Natural killer cell (primary cell): Measurements from ENCODE around the gene AGL. TPM values are rescaled to one million over a fixed set of nuclear protein-coding genes. Genes with fewer than 3 reads are reported as not detected.

Experiments used
- ATAC-seq, 3 donors: fragments of 150-1000 bp in 2 of 3; fragments of 200-7000 bp in 1 of 3; cut with Tn5 transposase; 1 replicate in 1 of 3; 2 replicates in 2 of 3; pipeline ENCODE4 v1.10.0; 2021; ENCODE audit warnings: mild to moderate bottlenecking in 2 of 3, moderate library complexity in 2 of 3
- DNase-seq, 2 donors: peaks; one replicate each; pipeline versions ENCODE4 v3.0.0 to v3.0.0-alpha.2; 2013 to 2021; ENCODE audit warnings: mixed read lengths in 1 of 2
- H3K27ac ChIP-seq: one replicate; pipeline ENCODE4 v1.5.1; 2013; ENCODE audit warnings: mild to moderate bottlenecking, low read length
- H3K27me3 ChIP-seq: one replicate; pipeline ENCODE4 v1.6.1; 2013; ENCODE audit warnings: low read length; ENCODE audit not compliant: control insufficient read depth, insufficient read depth
- H3K36me3 ChIP-seq: one replicate; pipeline ENCODE4 v1.6.1; 2013; ENCODE audit warnings: low read length; ENCODE audit not compliant: control insufficient read depth, insufficient read depth
- H3K4me1 ChIP-seq: one replicate; pipeline ENCODE4 v1.6.1; 2013; ENCODE audit warnings: low read length; ENCODE audit not compliant: control insufficient read depth, insufficient read depth
- H3K4me3 ChIP-seq: one replicate; pipeline ENCODE4 v1.5.1; 2013; ENCODE audit warnings: low read length
- H3K9me3 ChIP-seq: one replicate; pipeline ENCODE4 v1.6.1; 2013; ENCODE audit warnings: low read length; ENCODE audit not compliant: control insufficient read depth, insufficient read depth
- H3K27ac Mint-ChIP-seq, 2 donors: one replicate each; pipeline ENCODE4 v1.8.0; 2022; ENCODE audit warnings: mild to moderate bottlenecking in 2 of 2, mixed read lengths in 2 of 2, moderate library complexity in 1 of 2
- H3K27me3 Mint-ChIP-seq, 2 donors: one replicate each; pipeline ENCODE4 v1.8.0; 2022; ENCODE audit warnings: low read depth in 2 of 2, mixed read lengths in 2 of 2
- H3K36me3 Mint-ChIP-seq: one replicate; pipeline ENCODE4 v1.8.0; 2022; ENCODE audit warnings: mixed read lengths
- H3K4me1 Mint-ChIP-seq, 2 donors: one replicate each; pipeline ENCODE4 v1.8.0; 2022; ENCODE audit warnings: mixed read lengths in 2 of 2
- H3K4me3 Mint-ChIP-seq: one replicate; pipeline ENCODE4 v1.8.0; 2022; ENCODE audit warnings: mild to moderate bottlenecking, moderate library complexity, mixed read lengths
- H3K9me3 Mint-ChIP-seq, 2 donors: one replicate each; pipeline ENCODE4 v1.8.0; 2022; ENCODE audit warnings: mixed read lengths in 2 of 2
- WGBS: methylation state at CpG from one replicate; pipeline ENCODE4 v1.1.7; 2013; ENCODE audit warnings: missing lambda C conversion rate; ENCODE audit not compliant: insufficient coverage; 5-methylcytosine and 5-hydroxymethylcytosine counted together
- intact Hi-C: fragments of 100-400 bp; cut with micrococcal nuclease; formaldehyde crosslinking; loops from one replicate; pipeline ENCODE4 v1.14.2; 2022
- total RNA-seq, 4 donors: library from RNA; stranded (reverse); fragments of 120-200 nt in 1 of 4; gene quantifications; one replicate each; pipeline versions ENCODE4 v1.2.3 to v1.2.4, GENCODE V29; 2013 to 2022
- TF ChIP-seq, protein P1 (sequence below): fragments of 200-600 bp; IDR thresholded peaks from one replicate; pipeline ENCODE4 v1.8.0; 2022; ENCODE audit warnings: antibody characterized with exemption

The AGL gene
- total RNA-seq, 3 donors from 2014 or later (not counting 1 experiment from before 2014, with no cell fraction given) = 13.5 to 19.4 (median 15.3) TPM

DNA sequence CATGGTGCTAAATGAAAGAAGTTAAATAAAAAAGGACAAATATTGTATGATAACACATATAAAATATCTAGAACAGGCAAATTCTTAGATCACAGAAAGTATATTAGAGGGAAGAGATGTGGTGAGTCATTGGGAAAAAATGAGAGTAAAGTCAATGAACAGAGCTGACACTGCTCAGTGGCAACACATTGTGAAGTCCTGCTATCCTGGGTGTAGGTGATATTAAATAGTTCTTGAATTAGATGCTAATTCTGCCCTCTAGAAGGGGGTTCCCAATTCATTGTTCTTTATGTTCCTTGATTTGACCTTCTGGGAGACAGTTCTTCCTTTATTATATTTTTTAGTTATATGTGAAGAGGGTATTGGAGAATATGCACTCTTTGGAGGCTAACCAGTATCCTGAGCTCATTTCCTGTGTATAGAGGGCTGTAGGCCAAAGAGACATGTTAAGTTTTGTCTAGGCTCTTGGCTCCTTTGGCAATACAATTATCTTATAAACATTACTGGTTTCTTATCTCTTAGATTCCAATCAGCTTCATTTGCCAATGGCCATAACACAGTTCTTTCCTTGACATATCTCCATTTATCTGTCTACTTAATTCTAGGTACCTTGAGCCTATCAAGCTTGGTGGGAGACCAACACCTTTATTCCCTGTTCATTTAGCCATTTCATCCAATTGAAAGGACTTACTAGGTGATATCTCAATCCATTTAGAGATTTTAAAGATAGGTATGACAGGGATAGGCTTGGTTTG is 113.1 kb downstream of the AGL start:
- Mint-ChIP-seq H3K27me3 (no peaks in the 10 kb centered on the region), H3K9me3 (no peaks in the 10 kb centered on the region), H3K27ac (no peak overlapping the region), H3K36me3 (no peaks in the 10 kb centered on the region), H3K4me1 (peaks cover 0 to 2% of the 10 kb centered on the region in 2 donors), H3K4me3 (no peak overlapping the region)
- no peaks in the 10 kb centered on the region for H3K36me3 ChIP-seq
- H3K27me3 ChIP-seq = no peaks in the 10 kb centered on the region
- no peaks in the 10 kb centered on the region for H3K4me1 ChIP-seq
- no peak overlapping the region for H3K4me3 ChIP-seq
- TF ChIP-seq, protein P1, sequence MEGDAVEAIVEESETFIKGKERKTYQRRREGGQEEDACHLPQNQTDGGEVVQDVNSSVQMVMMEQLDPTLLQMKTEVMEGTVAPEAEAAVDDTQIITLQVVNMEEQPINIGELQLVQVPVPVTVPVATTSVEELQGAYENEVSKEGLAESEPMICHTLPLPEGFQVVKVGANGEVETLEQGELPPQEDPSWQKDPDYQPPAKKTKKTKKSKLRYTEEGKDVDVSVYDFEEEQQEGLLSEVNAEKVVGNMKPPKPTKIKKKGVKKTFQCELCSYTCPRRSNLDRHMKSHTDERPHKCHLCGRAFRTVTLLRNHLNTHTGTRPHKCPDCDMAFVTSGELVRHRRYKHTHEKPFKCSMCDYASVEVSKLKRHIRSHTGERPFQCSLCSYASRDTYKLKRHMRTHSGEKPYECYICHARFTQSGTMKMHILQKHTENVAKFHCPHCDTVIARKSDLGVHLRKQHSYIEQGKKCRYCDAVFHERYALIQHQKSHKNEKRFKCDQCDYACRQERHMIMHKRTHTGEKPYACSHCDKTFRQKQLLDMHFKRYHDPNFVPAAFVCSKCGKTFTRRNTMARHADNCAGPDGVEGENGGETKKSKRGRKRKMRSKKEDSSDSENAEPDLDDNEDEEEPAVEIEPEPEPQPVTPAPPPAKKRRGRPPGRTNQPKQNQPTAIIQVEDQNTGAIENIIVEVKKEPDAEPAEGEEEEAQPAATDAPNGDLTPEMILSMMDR = no peak
- ATAC-seq (no peak), DNase-seq (no peak)
- no peaks in the 10 kb centered on the region for H3K9me3 ChIP-seq
- intact Hi-C loops = no loop called here
- no peak overlapping the region for H3K27ac ChIP-seq

DNA sequence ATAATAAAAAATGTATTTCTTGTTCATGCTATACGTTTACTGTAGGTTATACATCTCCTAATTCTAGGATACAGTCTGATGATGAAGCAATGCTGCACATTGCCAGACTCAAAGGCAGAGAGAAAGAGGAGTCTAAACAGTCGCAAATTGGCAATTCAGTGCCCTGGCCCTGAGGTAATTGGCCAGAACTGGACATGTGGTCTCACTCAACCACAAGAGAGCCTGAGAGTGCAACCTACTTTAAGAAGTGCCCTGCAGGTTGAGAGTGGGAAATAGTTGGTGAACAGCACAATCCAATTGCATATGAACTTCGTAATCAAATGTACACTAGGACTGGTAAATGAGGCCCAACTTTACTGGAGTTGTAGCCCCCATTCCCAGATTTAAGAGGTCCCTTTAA is 114.6 kb downstream of the AGL start:
- H3K4me3 ChIP-seq = no peak overlapping the region
- H3K4me1 ChIP-seq = peaks cover 7% of the 10 kb centered on the region
- WGBS = 92% methylated on average over 3 of the region's 3 CpGs
- TF ChIP-seq, protein P1 = no peak
- no peaks in the 10 kb centered on the region for H3K36me3 Mint-ChIP-seq
- H3K9me3 ChIP-seq = no peaks in the 10 kb centered on the region
- no peak overlapping the region for H3K4me3 Mint-ChIP-seq
- DNase-seq (no peak), ATAC-seq (no peak)
- H3K27me3 Mint-ChIP-seq = no peaks in the 10 kb centered on the region
- no peak overlapping the region for H3K27ac ChIP-seq
- no peak overlapping the region for H3K27ac Mint-ChIP-seq
- intact Hi-C loops = no loop called here
- H3K9me3 Mint-ChIP-seq = no peaks in the 10 kb centered on the region
- no peaks in the 10 kb centered on the region for H3K27me3 ChIP-seq
- peaks cover 9 to 13% of the 10 kb centered on the region in 2 donors for H3K4me1 Mint-ChIP-seq
- H3K36me3 ChIP-seq = no peaks in the 10 kb centered on the region

GRCh38 chr1:99965646-99966375 is 115.7 kb downstream of the AGL start:
- ATAC-seq (no peak), DNase-seq (no peak)
- Mint-ChIP-seq H3K4me3 (no peak overlapping the region), H3K27me3 (no peaks in the 10 kb centered on the region), H3K4me1 (peaks cover 17 to 21% of the 10 kb centered on the region in 2 donors), H3K9me3 (no peaks in the 10 kb centered on the region), H3K27ac (no peak overlapping the region), H3K36me3 (no peaks in the 10 kb centered on the region)
- intact Hi-C loops = no loop called here
- H3K27me3 ChIP-seq = no peaks in the 10 kb centered on the region
- whole genome bisulfite sequencing = 100% methylated on average over 1 of the region's 2 CpGs
- H3K4me3 ChIP-seq = no peak overlapping the region
- H3K4me1 ChIP-seq = peaks cover 8% of the 10 kb centered on the region
- H3K36me3 ChIP-seq = no peaks in the 10 kb centered on the region
- TF ChIP-seq, protein P1 = no peak
- H3K27ac ChIP-seq = no peak overlapping the region
- no peaks in the 10 kb centered on the region for H3K9me3 ChIP-seq
